Keratinocyte (primary cell): ENCODE measurements around the gene SCP2. TPM values are rescaled to one million over a fixed set of nuclear protein-coding genes. Genes with fewer than 3 reads are reported as not detected.

Experiments
- DNase-seq: peaks from one replicate; pipeline ENCODE4 v3.0.0-alpha.2; 2011; ENCODE audit warnings: low read depth, missing footprints, low spot score
- FAIRE-seq: peaks from 2 replicates; lab custom pipeline; 2011; peaks lifted over from hg19 to GRCh38; lab: Jason Lieb, UNC
- H2AFZ ChIP-seq: 2 replicates; pipeline ENCODE4 v1.6.0; 2012; ENCODE audit warnings: low read length, control low read depth, inconsistent platforms; ENCODE audit not compliant: control insufficient read depth
- H3K27ac ChIP-seq: 2 replicates; pipeline ENCODE4 v1.5.1; 2011; ENCODE audit warnings: low read length; ENCODE audit not compliant: control insufficient read depth, insufficient read depth
- H3K27me3 ChIP-seq: 3 replicates; pipeline ENCODE4 v1.6.0; 2011; ENCODE audit warnings: low read length; ENCODE audit not compliant: control insufficient read depth, insufficient read depth; ENCODE audit errors: extremely low read depth
- H3K36me3 ChIP-seq, 2 experiments: 2 replicates in 1 of 2; 3 replicates in 1 of 2; pipeline ENCODE4 v1.5.1; 2011; ENCODE audit warnings: low read length in 2 of 2, mild to moderate bottlenecking in 1 of 2; ENCODE audit not compliant: control insufficient read depth in 2 of 2, insufficient read depth in 2 of 2; ENCODE audit errors: extremely low read depth in 1 of 2
- H3K4me1 ChIP-seq: 3 replicates; pipeline ENCODE4 v1.5.1; 2011; ENCODE audit warnings: low read length; ENCODE audit not compliant: control insufficient read depth, insufficient read depth; ENCODE audit errors: extremely low read depth
- H3K4me2 ChIP-seq: 3 replicates; pipeline ENCODE4 v1.6.0; 2011; ENCODE audit warnings: low read depth, low read length; ENCODE audit not compliant: control insufficient read depth, insufficient read depth; ENCODE audit errors: extremely low read depth
- H3K4me3 ChIP-seq, 3 experiments: fragments of 200-600 bp in 1 of 3; sonication (generic) in 1 of 3; 2 replicates in 2 of 3; 3 replicates in 1 of 3; pipeline ENCODE4 v1.5.1; 2011 to 2016; ENCODE audit warnings: low read length in 3 of 3, mild to moderate bottlenecking in 3 of 3, control low read depth in 2 of 3, inconsistent platforms in 1 of 3, low read depth in 1 of 3, mixed read lengths in 1 of 3, mixed run types in 1 of 3, moderate library complexity in 1 of 3; ENCODE audit not compliant: control insufficient read depth in 2 of 3, insufficient read depth in 2 of 3; ENCODE audit errors: extremely low read depth in 1 of 3
- H3K79me2 ChIP-seq: 2 replicates; pipeline ENCODE4 v1.6.0; 2012; ENCODE audit warnings: low read length; ENCODE audit not compliant: control insufficient read depth, insufficient read depth
- H3K9ac ChIP-seq: 3 replicates; pipeline ENCODE4 v1.6.0; 2011; ENCODE audit warnings: low read length; ENCODE audit not compliant: control insufficient read depth, insufficient read depth; ENCODE audit errors: extremely low read depth
- H3K9me1 ChIP-seq: 3 replicates; pipeline ENCODE4 v1.6.0; 2011; ENCODE audit warnings: low read length; ENCODE audit not compliant: control insufficient read depth, insufficient read depth; ENCODE audit errors: extremely low read depth
- H3K9me3 ChIP-seq: 2 replicates; pipeline ENCODE4 v1.5.1; 2012; ENCODE audit warnings: low read depth, low read length; ENCODE audit not compliant: control insufficient read depth
- H4K20me1 ChIP-seq: 3 replicates; pipeline ENCODE4 v1.6.0; 2011; ENCODE audit warnings: low read length; ENCODE audit not compliant: control insufficient read depth, insufficient read depth; ENCODE audit errors: extremely low read depth
- CTCF ChIP-seq, 3 experiments: IDR thresholded peaks in 1 of 3; conservative IDR thresholded peaks in 1 of 3; optimal IDR thresholded peaks in 1 of 3; 2 replicates in 2 of 3; 3 replicates in 1 of 3; pipeline versions ENCODE3 to v1.5.1; 2011; ENCODE audit warnings: low read length in 3 of 3, mild to moderate bottlenecking in 3 of 3, moderate library complexity in 2 of 3, control low read depth in 1 of 3, inconsistent platforms in 1 of 3; ENCODE audit not compliant: insufficient read depth in 2 of 3; ENCODE audit errors: extremely low read depth in 1 of 3
- EZH2 ChIP-seq: IDR thresholded peaks from one replicate; pipeline ENCODE4 v1.6.1; 2012; ENCODE audit warnings: inconsistent platforms, mild to moderate bottlenecking, low read length, moderate library complexity
- dilution Hi-C: fragments of 300-500 bp; cut with MboI; formaldehyde crosslinking; loops from one replicate; pipeline ENCODE4 v1.7.0; 2020; ENCODE audit warnings: low sequenced_read_pairs; ENCODE audit not compliant: extremely low pct_ligation_motif_present
- polyA plus RNA-seq, 5 experiments: library from polyadenylated mRNA; depleted of rRNA in 3 of 5; stranded (reverse) in 3 of 5; stranded (forward) in 1 of 5; unstranded in 1 of 5; fragments of >200 nt; gene quantifications; 1 replicate in 1 of 5; 2 replicates in 3 of 5; 3 replicates in 1 of 5; pipeline versions ENCODE4 v1.2.1 to v1.2.3, GENCODE V29; 2011 to 2012; ENCODE audit warnings: missing spikeins in 2 of 5, low read depth in 1 of 5, low replicate concordance in 1 of 5

SCP2 gene
- polyA plus RNA-seq, 1 donor (not counting 4 experiments of a cell fraction or from before 2014, with no cell fraction given): 116 TPM

GRCh38 chr1:53077599-53077965 lies 150.5 kb downstream of the SCP2 start:
- H3K36me3 ChIP-seq: no peaks in the 10 kb centered on the region
- no peaks in the 10 kb centered on the region for H3K4me1 ChIP-seq
- no peak overlapping the region for H3K4me2 ChIP-seq
- H3K79me2 ChIP-seq: no peaks in the 10 kb centered on the region
- H3K9me1 ChIP-seq: no peaks in the 10 kb centered on the region
- TF ChIP-seq CTCF (optimal IDR thresholded peaks at IDR 0.05 in 1 of 3, IDR thresholded peaks at IDR 0.05 in 1 of 3, conservative IDR thresholded peaks at IDR 0.05 in 1 of 3; ENCODE audit: extremely low read depth in 1 of 3, insufficient read depth in 2 of 3, low read length in 3 of 3) (no peak), EZH2 (no peak)
- dilution Hi-C loops: no loop called here
- DNase-seq (no peak), FAIRE-seq (no peak)
- peaks cover 5% of the 10 kb centered on the region for H3K27me3 ChIP-seq
- H3K9ac ChIP-seq: no peak overlapping the region
- H3K9me3 ChIP-seq: no peaks in the 10 kb centered on the region
- H4K20me1 ChIP-seq: no peaks in the 10 kb centered on the region
- no peak overlapping the region for H3K4me3 ChIP-seq
- H2AFZ ChIP-seq: no peak overlapping the region
- no peak overlapping the region for H3K27ac ChIP-seq

GRCh38 chr1:53078333-53079101 lies 151.4 kb downstream of the SCP2 start:
- no peak for TF ChIP-seq EZH2
- no peak for TF ChIP-seq CTCF (optimal IDR thresholded peaks at IDR 0.05 in 1 of 3, IDR thresholded peaks at IDR 0.05 in 1 of 3, conservative IDR thresholded peaks at IDR 0.05 in 1 of 3; ENCODE audit: extremely low read depth in 1 of 3, insufficient read depth in 2 of 3, low read length in 3 of 3)
- no peaks in the 10 kb centered on the region for H3K36me3 ChIP-seq
- FAIRE-seq (no peak), DNase-seq (no peak)
- H3K9me1 ChIP-seq: no peaks in the 10 kb centered on the region
- H3K27ac ChIP-seq: no peak overlapping the region
- H3K27me3 ChIP-seq: peaks cover 5% of the 10 kb centered on the region
- no peaks in the 10 kb centered on the region for H3K4me1 ChIP-seq
- no peak overlapping the region for H3K4me3 ChIP-seq
- H3K79me2 ChIP-seq: no peaks in the 10 kb centered on the region
- no peak overlapping the region for H3K4me2 ChIP-seq
- dilution Hi-C loops: no loop called here
- H3K9me3 ChIP-seq: no peaks in the 10 kb centered on the region
- no peak overlapping the region for H3K9ac ChIP-seq
- H4K20me1 ChIP-seq: no peaks in the 10 kb centered on the region
- H2AFZ ChIP-seq: no peak overlapping the region
